HG03135 (cell line): ENCODE data around the gene PPP4R2.
"Not testable (repeated sequence)": the region's sequence is repeated elsewhere in the genome, so short reads cannot be mapped to it uniquely, and the experiment has no call there.

Experiments used
- ATAC-seq: cut with Tn5 transposase; IDR thresholded peaks from one replicate; pipeline ENCODE4 v1.9.1; 2021; ENCODE audit warnings: mild to moderate bottlenecking, moderate library complexity; ENCODE audit not compliant: unreplicated experiment

The PPP4R2 gene

DNA sequence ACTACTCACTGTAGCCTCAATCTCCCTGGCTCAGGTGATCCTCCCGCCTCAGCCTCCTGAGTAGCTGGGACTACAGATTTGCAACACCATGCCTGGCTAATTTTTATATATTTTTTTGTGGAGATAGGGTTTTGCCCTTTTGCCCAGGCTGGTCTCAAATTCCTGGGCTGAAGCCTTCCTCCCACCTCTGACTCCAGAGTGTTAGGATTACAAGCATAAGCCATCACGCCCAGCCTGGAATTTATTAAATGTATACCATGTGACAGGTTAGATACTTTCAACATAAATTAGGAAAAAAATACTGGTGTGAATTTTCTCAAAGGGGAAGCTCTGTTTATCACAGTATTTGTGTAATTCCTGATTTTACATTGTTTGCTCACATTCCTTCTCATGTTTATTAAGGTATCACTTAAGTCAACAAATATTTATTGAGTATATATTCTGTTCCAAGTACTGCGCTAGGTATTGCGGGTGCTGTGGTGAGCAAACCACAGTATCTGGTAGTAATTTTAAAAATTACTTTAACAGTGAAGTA is 24.8 kb downstream of the PPP4R2 start:
- ATAC-seq: no peak

DNA sequence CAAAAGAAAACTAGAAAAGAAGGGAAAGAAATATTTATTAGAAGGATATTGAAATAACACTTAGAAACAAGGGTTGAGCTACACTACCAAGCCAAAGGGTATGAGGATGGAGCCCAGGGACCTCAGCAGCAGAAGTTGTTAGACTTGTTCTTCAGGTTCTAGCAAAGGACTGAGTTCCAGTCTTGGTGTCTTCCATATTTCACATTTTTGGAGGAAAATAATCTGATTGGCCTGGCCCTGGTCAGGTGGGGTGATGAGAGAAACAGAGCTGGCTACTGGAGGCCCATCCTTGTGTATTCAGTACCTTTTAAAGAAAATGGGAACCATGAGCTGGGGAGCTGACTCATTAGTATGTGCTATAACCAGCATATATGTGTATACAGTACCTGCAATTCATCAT is 28.2 kb downstream of the PPP4R2 start:
- no peak for ATAC-seq

DNA sequence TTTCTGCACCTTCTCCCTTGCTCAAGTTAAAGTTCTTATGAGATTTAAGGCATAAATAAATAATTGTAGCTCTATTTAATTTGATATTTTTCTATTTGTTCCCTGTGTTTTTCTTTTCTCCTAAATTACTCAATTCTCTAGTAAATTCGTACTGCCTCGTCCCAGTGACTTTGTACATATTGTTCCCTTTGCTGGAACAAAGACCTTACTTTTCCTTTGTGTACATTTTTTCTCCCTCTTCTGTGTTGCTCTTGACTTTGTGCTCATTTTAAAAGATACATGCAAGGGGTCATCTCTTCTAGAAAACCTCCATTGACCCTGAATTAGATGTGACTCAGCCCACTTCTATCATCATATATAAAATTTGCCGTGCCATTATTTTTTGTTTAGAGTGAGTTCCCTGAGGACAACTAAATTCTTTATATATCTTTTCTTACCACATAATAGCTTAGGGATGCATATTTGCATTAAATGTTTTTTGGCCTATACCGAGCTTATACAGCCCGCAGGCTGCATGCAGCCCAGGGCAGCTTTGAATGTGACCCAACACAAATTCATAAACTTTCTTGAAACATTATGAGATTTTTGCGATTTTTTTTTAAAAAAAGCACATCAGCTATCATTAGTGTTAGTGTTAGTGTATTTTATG is 29.6 kb downstream of the PPP4R2 start:
- no peak for ATAC-seq

DNA sequence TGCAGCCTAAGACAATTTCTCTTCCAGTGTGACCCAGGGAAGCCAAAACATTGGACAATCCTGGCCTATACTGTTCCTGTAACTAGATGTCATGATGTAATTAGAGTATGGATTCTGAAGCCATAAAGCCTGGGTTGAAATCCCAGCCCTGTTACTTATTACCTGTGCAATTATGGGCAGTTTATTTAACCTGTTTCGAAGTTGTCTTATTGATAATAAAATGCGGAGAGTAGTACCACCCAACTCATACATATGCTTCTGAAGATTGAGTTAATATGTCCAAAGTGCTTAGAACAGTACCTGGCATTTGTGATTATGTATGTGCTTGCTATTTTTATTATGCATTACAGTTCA is 30.1 kb downstream of the PPP4R2 start:
- ATAC-seq: no peak

DNA sequence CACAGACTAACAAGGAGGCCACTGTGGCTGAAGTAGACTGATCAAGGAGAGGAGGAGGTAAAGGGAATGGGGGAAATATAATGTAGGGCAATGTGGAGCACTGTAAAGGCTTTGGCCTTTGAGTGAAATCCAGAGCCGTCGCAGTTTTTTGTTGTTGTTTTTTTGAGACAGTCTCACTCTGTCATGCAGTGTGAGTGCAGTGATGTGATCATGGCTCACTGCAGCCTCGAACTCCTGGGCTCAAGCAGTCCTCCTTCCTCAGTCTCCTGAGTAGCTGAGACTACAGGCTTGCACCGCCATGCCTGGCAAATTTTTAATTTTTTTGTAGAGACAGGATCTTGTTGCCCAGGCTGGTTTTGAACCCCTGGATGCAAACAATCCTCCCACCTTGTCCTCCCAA is 32.2 kb downstream of the PPP4R2 start:
- ATAC-seq: no peak

DNA sequence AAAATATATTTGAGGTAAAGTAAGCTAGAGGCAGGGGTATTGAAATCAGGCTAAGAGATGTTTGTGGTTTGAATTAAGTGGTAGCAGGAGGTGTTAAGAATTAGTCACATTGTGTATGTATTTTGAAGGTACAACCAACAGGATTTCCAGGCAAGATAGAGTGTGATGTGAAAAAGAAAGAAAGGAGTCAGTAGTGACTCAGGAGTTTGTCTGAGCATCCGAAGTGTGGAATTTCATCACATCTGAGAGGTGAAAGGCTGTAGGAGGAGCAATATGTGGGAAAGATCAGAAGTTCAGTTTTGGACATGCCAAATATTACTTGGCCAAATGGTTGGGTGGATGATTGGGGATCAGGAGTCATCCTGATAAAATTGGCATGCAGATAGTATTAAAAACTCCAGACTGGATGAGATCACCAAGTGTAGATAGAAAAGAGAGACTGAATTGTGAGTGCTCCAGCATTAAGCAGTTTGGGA is 32.7 kb downstream of the PPP4R2 start:
- no peak for ATAC-seq

DNA sequence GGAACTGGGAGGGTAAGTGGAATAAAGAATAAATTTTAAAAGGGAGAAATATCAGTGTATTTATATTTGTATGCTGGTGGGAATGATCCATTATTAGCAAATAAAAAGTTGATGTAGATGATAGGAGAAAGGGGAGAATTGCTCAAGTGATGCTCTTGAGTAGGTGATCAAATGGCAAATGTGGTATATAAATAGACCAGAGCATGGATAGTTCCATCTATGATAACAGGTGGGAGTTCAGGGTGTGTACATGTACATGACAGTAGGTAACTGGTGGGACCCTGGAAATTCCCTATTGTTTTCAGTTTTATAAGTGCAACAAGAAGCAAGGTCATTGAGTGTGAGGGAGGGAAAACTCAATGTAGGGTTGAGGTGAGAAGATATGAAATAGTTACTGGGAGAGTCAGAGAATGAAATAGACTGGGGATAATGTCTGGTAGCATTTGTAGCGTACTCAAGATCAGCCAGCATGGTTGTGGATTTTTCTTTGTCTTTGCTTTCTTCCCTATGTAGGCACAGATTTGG is 33.5 kb downstream of the PPP4R2 start:
- no peak for ATAC-seq

DNA sequence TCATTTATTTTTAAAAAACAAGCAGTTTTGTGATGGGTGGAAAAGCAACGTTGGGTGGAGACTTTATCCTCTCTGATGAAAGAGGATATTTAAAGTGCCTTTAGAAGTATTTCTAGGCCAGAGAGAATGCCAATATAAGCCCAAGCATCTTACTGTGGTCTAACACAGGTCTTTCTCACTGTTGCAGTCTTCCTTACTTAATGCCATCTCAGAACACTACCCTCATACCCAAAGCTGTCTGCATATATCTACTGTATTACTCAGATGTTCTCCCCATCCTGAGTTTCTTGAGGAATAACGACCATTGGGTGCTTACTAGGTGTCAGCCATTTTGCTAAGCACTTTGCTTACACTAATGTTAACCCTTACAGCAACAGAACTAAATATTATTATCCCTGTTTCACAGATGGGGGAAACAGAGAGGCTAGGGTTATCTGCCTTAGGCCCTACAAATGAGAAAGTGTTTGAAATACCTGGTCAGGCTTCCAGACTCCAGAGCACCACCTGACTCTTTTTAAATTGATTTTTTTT is 35.0 kb downstream of the PPP4R2 start:
- no peak for ATAC-seq

DNA sequence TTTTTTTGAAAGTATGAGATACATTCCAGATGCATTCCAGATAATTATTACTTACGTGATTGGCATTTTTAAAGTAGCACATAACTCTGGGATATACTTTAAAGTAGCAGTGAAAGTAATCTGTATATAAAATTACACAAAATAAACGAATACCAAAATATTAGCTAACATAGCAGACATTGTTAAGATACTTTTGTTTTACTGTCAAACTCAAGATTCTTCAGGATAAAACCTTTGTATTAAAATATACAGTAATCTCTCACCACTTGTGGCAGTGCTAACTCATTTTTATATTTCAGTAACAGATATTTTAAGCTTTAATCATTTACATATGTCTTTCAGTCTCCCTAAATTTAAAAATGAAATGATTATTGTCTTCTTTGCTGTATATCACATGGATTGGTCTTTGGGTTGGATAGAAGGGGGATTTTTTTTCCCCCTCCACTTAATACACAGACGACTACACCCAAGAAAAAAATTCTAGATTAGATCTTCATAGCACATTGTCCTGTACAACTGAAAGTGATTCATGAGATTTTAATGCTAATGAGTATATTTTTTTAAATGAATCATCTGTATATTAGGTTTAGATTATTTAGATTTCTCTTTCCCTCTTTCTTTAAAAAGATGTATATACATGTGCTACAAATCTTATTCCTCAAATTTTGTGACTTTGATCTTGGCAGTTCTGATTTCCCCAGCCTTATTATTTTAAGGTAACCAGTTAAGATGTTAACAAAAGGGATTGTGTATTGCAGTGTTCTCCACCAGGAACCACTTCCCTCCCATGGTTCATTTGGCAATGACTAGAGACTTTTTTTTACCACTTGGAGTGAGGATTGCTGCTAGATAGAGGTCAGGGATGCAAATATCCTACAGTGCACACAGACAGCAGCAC is 40.3 kb downstream of the PPP4R2 start:
- ATAC-seq: no peak

DNA sequence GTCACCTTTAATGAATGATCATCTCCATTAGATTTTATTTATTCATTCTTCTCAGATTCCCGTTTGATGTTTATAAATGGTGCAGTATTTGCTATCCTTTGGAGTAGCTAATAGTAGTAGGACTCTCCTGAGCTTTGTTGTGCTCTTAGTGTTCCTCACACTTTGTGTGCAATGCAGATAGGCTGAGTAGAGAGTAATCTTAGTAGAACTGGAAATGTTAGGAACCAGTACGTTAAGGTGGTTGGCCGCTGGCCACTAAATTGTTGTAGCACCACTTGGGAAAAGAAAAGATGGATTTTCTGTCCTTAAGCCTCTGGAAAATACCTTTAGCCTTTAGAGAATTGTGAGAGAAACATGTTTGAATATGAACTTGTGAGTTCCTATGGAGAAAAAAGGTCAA is 44.9 kb downstream of the PPP4R2 start:
- no peak for ATAC-seq

DNA sequence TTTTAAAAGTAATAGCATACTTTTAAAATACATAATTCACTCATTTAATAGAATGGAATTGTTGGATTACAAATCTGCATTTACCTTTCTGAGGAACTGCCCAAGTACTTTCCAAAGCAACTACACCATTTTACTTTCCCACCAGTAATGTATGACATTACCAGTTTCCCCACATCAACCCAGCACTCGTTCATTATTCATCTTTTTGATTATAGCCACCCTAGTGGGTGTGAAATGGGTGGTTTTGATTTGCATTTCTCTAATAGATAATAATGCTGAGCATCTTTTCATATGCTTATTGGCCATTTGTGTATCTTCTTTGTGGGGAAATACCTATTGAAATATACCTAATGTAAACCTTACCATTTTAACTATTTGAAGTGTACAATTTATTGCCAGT is 46.8 kb downstream of the PPP4R2 start:
- ATAC-seq: no peak

DNA sequence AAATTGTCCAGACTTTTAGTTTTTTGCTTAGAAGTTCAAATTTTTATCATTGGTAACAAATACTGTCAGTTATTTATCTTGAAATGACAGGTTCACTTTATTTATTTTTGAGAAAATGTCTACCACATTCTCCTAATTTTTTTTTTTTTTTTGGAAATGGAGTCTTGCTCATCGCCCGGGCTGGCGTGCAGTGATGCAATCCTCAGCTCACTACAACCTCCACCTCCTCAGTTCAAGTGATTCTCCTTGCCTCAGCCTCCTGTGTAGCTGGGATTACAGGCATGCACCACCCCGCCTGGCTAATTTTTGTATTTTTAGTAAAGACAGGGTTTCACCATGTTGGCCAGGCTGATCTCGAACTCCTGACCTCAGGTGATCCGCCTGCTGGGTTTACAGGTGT is 48.8 kb downstream of the PPP4R2 start:
- no peak for ATAC-seq

DNA sequence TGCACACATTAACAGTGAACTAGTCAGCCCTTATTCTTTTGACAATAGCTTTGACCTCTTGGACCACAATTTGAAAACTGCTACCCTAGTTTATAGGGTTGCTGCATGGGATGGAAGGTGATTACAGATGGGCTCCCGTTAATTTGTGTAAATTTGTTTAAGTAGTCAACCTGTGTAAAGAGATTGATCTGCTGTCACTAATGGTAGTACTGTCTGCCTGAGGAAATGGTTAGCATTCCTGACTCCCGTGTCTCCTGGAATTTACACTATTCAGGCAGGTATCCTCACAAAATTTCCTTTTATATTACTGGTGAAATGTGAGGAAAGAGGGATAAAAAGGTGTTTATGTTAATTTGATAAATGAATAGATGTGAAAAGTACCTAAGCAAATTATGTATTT is 49.6 kb downstream of the PPP4R2 start:
- ATAC-seq: no peak

DNA sequence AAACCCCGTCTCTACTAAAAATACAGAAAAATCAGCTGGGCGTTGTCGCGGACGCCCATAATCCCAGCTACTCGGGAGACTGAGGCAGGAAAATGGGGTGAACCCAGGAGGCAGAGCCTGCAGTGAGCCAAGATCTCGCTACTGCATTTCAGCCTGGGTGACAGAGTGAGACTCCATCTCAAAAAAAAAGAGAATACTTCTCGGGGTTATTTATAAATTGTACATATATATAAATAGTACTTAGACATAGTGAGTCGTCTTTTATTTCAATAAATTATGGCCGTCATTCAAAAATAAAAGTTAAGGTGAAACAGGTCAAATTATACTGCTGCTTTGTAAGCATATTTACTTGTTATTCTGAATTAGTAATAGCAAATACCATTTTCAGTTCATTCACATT is 52.7 kb downstream of the PPP4R2 start:
- no peak for ATAC-seq

DNA sequence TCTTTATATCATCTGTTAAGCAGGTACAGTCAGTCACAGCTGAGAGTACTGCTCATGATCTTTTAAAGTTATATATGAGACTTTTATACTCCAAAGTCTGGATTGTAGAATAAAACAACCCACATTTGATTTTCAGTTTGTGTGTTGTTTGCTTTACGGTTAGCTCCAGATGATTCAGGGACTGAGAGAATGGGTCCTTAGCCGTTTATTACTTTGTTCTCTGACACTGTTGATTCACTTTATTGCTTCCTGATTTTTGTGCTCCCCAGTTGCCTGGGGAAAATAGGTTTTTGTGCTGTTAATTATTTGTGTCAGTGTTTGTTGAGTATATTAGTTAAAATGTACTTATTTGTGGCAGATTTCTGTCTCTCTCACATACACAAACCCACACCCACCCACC is 56.2 kb downstream of the PPP4R2 start:
- ATAC-seq: no peak

DNA sequence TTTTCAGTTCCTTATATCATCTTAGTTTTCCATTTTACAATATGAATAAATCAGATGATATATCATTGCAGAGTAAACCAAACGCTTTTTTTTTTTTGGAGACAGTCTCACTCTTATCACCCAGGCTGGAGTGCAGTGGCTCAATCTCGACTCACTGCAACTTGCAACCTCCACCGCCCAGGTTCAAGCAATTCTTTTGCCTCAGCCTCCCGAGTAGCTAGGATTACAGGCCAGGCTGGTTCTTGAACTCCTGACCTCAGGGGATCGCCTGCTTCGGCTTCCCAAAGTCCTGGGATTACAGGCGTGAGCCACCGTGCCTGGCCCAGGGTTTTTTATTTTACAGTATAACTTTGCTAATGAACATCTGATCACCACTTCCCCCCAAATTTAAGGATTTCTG is 59.0 kb downstream of the PPP4R2 start:
- no peak for ATAC-seq

DNA sequence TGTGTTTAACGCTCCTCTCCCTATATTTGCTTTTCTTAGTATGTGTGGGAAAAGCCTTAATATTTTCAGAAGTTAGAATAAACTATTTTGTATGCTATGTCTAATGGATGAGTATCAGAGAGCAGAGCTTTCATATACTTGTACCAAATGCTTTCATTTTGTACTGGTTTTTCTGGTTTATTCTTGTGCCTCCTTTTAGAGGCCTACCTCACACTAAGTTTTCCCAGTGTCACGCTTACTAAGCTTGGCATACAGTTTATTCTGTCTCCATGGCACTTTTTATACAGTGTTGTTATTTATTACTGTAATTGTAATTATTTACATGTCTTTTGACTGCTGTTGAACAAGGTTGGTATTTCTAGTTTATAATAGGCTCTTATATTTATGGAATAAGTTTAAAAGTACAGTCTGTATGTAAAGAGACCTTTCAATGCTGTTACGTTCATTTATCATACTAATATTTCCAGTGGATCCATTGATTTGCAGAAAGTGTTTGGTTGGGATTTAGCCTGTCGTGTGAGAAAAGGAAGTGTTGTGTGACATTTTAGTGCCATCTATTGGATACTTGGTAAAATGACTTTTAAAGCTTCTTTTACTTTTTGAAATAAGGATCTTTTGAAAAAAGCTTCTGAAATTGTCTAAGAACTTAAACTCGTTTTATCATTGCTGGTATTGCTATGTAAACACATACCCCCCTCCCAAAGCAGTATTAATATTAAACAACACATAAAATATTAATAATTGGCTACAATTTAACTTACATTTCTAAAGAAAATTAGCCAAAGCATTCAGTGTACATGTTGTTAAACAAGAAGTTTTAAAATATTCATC is 59.6 kb downstream of the PPP4R2 start:
- no peak for ATAC-seq

DNA sequence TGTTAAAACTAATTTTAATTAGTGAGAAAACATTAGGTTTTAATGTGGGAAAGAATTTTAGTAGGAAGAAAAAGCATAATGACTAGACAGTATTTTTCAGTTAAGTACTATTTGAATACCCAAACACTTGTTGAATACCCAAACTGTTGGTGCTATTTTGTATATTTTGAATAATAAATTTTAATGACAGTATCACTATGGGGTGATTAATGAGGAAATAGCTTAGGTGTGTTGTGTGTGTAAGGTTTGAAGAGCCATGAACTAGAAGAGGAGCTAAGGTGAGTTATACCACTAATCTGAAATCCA is 60.2 kb downstream of the PPP4R2 start:
- no peak for ATAC-seq

DNA sequence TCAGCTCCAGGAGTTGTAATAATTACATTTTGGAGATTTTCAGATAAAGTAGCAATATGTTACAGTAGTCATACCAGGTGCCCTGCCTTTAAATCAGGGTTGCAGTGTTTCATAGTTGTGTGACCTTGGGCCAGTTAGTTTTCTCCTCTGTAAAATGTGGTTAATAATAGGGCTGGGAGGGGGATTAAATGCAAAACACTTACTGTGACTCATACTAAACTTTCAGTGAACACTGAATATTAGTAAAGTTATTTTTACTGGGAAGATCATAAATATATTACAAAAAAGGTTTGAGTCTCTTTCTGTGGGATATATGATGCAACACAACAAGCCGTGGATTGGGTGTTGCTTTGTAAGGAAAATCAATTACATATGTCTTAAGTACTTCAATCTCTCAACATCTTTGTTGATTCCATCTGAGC is 63.7 kb downstream of the PPP4R2 start:
- ATAC-seq: no peak

DNA sequence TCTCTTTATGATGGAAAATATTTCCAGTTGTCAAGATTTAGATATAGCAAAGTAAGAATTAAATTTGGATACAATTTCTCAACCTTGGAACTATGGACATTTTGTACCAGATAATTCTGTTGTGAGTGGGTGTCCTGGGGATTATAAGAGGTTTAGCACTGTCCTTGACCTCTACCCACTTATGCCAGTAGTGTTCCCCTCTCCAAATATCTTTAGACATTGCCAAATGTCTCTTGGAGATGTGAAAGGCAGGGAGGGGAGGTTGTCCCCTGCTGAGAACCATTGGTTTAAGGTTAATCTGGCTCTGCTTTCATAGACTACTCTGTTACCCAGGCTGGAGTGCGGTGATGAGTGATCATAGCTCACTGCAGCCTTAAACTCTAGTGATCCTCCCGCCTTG is 64.8 kb downstream of the PPP4R2 start, which contains the start of gene EBLN2:
TSS of gene EBLN2 (plus strand) at position 244 of the 400 bp plus-strand sequence. CDS start 423 bp downstream, outside the sequence.
- ATAC-seq: no peak

DNA sequence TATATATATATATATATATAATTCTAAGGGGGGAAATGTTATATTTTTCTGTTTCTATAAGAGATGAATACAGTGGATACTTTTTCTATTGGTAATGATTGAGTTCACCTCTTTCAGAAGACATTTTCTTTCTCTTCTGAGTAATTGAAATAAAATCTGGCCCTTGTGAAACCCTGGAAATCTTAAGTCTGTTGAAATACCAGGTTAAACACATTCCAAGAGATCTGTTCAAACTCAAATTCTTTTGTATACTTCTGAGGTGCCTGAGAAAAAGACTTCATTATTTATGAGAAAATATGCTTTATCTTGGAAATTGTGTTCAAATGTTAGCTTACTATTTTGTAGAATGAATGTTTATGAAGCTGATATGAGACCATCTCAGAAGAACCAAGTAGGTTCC is 69.6 kb downstream of the PPP4R2 start:
- not testable (repeated sequence) for ATAC-seq
